NOMO-1 (cell line): ENCODE results near the gene EDEM1.
"Not testable (repeated sequence)": the region's sequence is repeated elsewhere in the genome, so short reads cannot be mapped to it uniquely, and the experiment has no call there.

ENCODE experiments used
- DNase-seq, 2 experiments: peaks; one replicate each; lab custom pipeline; 2025; ENCODE audit not compliant: unreplicated experiment in 2 of 2; lab: John Stamatoyannopoulos, UW

The EDEM1 gene

GRCh38 chr3:5187156-5187919, at the start of gene EDEM1:
Gene EDEM1, plus strand, starts transcription at chr3:5187707. Its CDS starts 99 bp downstream, at chr3:5187806.
- DNase-seq: peak; percentile 94 to 96

- DNase-seq: no peak
These were observed 49.1 kb upstream of the EDEM1 start for GRCh38 chr3:5138214-5138981.

- no peak for DNase-seq
These were observed 47.3 kb upstream of the EDEM1 start for GRCh38 chr3:5140230-5140621.

- DNase-seq: peak; percentile 54 to 81
These were observed 46.7 kb upstream of the EDEM1 start for GRCh38 chr3:5140839-5141238.

- no peak for DNase-seq
These were observed 45.7 kb upstream of the EDEM1 start for GRCh38 chr3:5141760-5142159.

GRCh38 chr3:5143464-5143863, 44.0 kb upstream of the EDEM1 start:
- DNase-seq: no peak

GRCh38 chr3:5144316-5144994, 43.1 kb upstream of the EDEM1 start:
- DNase-seq: peak in 1 of 2 experiments; percentile 51

- no peak for DNase-seq
These were observed 42.4 kb upstream of the EDEM1 start for GRCh38 chr3:5145120-5145519.

GRCh38 chr3:5147152-5147551, 40.4 kb upstream of the EDEM1 start:
- not testable (repeated sequence) for DNase-seq

GRCh38 chr3:5149306-5149880, 38.1 kb upstream of the EDEM1 start:
- DNase-seq: peak; percentile 31 to 40

GRCh38 chr3:5151586-5151985, 35.9 kb upstream of the EDEM1 start:
- DNase-seq: no peak

- no peak for DNase-seq
These were observed 34.4 kb upstream of the EDEM1 start for GRCh38 chr3:5153074-5153473.

GRCh38 chr3:5155241-5155640, 32.3 kb upstream of the EDEM1 start:
- DNase-seq: no peak

- no peak for DNase-seq
These were observed 27.2 kb upstream of the EDEM1 start for GRCh38 chr3:5160321-5160720.

- DNase-seq: no peak
These were observed 26.3 kb upstream of the EDEM1 start for GRCh38 chr3:5160940-5161858.

- DNase-seq: no peak
These were observed 25.4 kb upstream of the EDEM1 start for GRCh38 chr3:5162102-5162501.

- no peak for DNase-seq
These were observed 21.8 kb upstream of the EDEM1 start for GRCh38 chr3:5165698-5166097.

- no peak for DNase-seq
These were observed 20.7 kb upstream of the EDEM1 start for GRCh38 chr3:5166846-5167245.

- no peak for DNase-seq
These were observed 19.4 kb upstream of the EDEM1 start for GRCh38 chr3:5168110-5168509.

GRCh38 chr3:5169807-5170206, 17.7 kb upstream of the EDEM1 start:
- DNase-seq: no peak
